Sciatic nerve (tissue), 2 donors: Measurements from ENCODE around the gene SLC35E3. TPM values are rescaled to one million over a fixed set of nuclear protein-coding genes. Genes with fewer than 3 reads are reported as not detected.

Experiments used
- ATAC-seq: fragments of 200-7000 bp; cut with Tn5 transposase; one replicate; pipeline ENCODE4 v1.9.1; 2020; ENCODE audit warnings: mild to moderate bottlenecking, moderate library complexity
- DNase-seq: peaks from one replicate; pipeline ENCODE4 v3.0.0-alpha.2; 2020; ENCODE audit warnings: low spot score
- intact Hi-C: fragments of 100-400 bp; cut with DNase I; formaldehyde crosslinking; loops from one replicate; pipeline ENCODE4 v1.14.2; 2022
- total RNA-seq: library from RNA; stranded (reverse); fragmentation: NEBNext Ultra II Directional; extraction: Animal tissue kit (Norgen Biotek cat#: 25700); gene quantifications from one replicate; pipeline ENCODE4 v1.2.1, GENCODE V29; 2021
- donor health status: DM: no; HTN: no; CAD: no.
- donor health status: DM: no; HTN: no; CAD: no.

Gene SLC35E3
- total RNA-seq, 1 donor from 2014 or later: 13.8 TPM

DNA sequence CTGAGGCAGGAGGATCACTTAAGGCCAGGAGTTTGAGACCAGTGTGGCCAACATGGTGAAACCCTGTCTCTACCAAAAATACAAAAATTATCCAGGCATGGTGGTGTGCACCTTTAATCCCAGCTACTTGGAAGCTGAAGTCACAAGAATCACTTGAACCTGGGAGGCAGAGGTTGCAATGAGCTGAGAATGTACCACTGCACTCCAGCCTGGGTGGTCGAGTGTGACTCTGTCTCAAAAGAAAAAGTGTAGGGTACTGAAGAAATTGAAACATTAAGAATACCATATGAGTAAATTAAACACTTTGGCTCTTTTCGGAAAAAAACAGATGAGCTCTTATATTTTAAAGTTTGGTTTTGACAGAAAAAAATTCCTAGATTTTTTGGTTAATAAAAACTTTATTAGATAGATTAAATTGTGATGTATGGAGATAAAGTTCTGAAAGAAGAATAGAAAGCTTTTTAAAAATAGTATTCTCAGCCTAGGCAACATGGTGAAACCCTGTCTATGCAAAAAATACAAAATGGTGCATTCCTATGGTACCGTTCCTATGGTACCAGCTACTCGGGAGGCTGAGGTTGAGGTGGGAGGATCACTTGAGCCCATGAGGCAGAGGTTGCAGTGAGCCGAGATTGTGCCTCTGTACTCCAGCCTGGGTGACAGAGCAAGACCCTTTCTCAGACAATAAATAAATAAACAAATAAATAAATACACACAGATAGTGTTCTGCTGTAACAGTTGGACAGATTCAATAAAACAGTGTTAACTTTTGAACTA, 82.1 kb downstream of the SLC35E3 start:
- DNase-seq (no peak), ATAC-seq (no peak)
- intact Hi-C loops: no loop called here

DNA sequence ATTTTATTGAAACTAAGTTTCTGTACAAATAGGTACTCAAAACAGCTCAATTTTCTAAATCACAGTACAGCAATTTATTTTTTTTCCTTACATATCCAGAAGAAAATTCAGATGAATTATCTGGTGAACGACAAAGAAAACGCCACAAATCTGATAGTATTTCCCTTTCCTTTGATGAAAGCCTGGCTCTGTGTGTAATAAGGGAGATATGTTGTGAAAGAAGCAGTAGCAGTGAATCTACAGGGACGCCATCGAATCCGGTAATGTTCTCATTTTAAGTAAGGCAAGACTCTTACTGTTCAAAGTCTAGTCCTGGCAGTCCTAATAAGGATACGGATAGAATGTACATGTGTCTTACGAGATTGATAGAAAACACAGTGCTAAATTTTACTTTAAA, 82.7 kb downstream of the SLC35E3 start:
- no peak for ATAC-seq
- intact Hi-C loops: no loop called here
- no peak for DNase-seq

Other genes starting within 250 kb of the SLC35E3 start
- 172 TPM for gene RAP1B, start 135.3 kb upstream of the SLC35E3 start, total RNA-seq
- 51.4 TPM for gene NUP107, start 59.2 kb upstream of the SLC35E3 start, total RNA-seq
- gene MDM2, start 62.0 kb downstream of the SLC35E3 start, total RNA-seq: 85.7 TPM
- gene CPM, start 187.0 kb downstream of the SLC35E3 start, total RNA-seq: 32.5 TPM